SKM-1 (cell line): ENCODE data around the gene PDE1A.

ENCODE experiments used
- DNase-seq: peaks from one replicate; lab custom pipeline; 2025; ENCODE audit not compliant: unreplicated experiment; lab: John Stamatoyannopoulos, UW

PDE1A gene

GRCh38 chr2:182359027-182359989 lies 67.5 kb downstream of the PDE1A start:
- no peak for DNase-seq

- no peak for DNase-seq
Observed at GRCh38 chr2:182358601-182359000, 68.2 kb downstream of the PDE1A start.

- DNase-seq = no peak
Observed at GRCh38 chr2:182355815-182356214, 71.0 kb downstream of the PDE1A start.

GRCh38 chr2:182351427-182351826 lies 75.4 kb downstream of the PDE1A start:
- DNase-seq = no peak

GRCh38 chr2:182349268-182349667 lies 77.6 kb downstream of the PDE1A start:
- no peak for DNase-seq

- no peak for DNase-seq
Observed at GRCh38 chr2:182345384-182345783, 81.5 kb downstream of the PDE1A start.

- DNase-seq = no peak
Observed at GRCh38 chr2:182330451-182331305, 96.2 kb downstream of the PDE1A start.

GRCh38 chr2:182324665-182325064 lies 102.2 kb downstream of the PDE1A start:
- no peak for DNase-seq

- DNase-seq = no peak
Observed at GRCh38 chr2:182321096-182321495, 105.7 kb downstream of the PDE1A start.

GRCh38 chr2:182319556-182320505 lies 107.0 kb downstream of the PDE1A start:
- DNase-seq = no peak

- DNase-seq = no peak
Observed at GRCh38 chr2:182318466-182319220, 108.2 kb downstream of the PDE1A start.

- DNase-seq = no peak
Observed at GRCh38 chr2:182316950-182317349, 109.9 kb downstream of the PDE1A start.

- no peak for DNase-seq
Observed at GRCh38 chr2:182302972-182303371, 123.9 kb downstream of the PDE1A start.

- DNase-seq = no peak
Observed at GRCh38 chr2:182302174-182302573, 124.7 kb downstream of the PDE1A start.

GRCh38 chr2:182301093-182301492 lies 125.7 kb downstream of the PDE1A start:
- DNase-seq = no peak

- DNase-seq = no peak
Observed at GRCh38 chr2:182300608-182301007, 126.2 kb downstream of the PDE1A start.

- no peak for DNase-seq
Observed at GRCh38 chr2:182299632-182300031, 127.2 kb downstream of the PDE1A start.

- DNase-seq = no peak
Observed at GRCh38 chr2:182298456-182298855, 128.4 kb downstream of the PDE1A start.

GRCh38 chr2:182291296-182291695 lies 135.5 kb downstream of the PDE1A start:
- DNase-seq = no peak

- DNase-seq = no peak
Observed at GRCh38 chr2:182283512-182283911, 143.3 kb downstream of the PDE1A start.
